Measurements from ENCODE around the gene ESYT3.

DNA sequence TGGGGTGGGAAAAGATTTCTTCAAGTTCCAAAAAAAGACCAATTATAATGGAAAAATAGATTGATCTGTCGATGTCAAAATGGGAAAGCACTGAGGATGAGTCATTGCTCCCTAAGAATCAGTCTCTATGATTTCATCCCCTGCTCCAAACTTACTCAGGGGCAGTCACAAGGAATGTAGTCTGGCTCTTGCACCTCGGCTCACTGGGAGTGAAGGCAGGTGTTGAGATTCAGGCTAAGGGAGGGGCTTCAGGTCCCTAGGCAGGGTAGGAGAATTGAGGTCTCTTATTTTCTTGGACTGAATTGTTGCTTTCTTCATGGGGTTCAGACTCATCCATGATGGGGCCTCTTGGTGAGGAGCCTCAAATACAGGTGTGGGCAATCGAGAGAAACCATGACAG, 14.2 kb downstream of the ESYT3 start:
- TF ChIP-seq CTCF (IDR thresholded peaks at IDR 0.05; ENCODE audit: insufficient read depth, low read length, poor library complexity, severe bottlenecking) (no peak), EZH2phosphoT487 (conservative IDR thresholded peaks at IDR 0.05; ENCODE audit: low read length) (no peak)
